ENCODE results near the gene LAMP1.
"Not testable (repeated sequence)": the region's sequence is repeated elsewhere in the genome, so short reads cannot be mapped to it uniquely, and the experiment has no call there.

The LAMP1 gene

DNA sequence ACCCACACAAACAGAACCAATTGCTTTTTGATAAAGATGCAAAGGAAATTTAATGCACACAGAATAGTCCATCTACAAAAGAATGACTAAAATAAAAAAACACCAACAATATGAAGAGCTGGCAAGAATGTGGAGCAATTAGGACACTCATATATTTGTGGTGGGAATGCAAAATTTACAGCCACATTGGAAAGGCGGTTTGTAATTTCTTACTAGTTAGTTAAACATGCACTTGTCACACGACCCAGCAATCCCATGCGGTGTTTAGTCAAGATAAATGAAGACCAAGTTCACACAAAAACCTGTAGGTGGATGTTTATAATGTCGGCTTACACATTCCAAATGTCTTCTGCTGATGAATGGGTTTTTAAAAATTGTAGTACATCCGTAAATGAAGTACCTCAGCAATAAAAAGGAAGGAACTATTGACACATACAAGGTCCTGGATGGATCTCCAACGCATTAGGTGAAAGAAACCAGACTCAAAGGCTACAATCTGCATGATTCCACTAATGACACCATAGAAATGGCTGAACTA, 61.7 kb downstream of the LAMP1 start:
- no peak for DNase-seq

DNA sequence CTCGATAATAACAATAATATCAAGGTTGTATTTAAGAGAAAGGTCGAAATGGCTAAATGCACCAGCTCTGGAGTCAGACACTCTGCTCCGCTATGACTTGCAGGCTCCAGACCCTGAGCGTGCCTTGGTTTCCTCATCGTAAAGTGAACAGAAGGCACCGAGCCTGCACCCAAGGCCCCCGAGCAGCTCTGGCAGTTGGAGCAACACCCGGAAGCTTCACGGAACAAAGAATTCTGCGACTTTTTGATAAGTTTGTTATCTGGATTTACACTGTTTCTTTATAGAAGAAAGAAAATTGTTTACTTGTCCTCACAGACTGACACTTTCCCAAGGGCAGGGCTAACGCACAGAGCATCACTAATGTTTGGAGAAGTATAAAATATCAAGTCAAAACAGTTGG, 62.5 kb downstream of the LAMP1 start:
- no peak for DNase-seq

DNA sequence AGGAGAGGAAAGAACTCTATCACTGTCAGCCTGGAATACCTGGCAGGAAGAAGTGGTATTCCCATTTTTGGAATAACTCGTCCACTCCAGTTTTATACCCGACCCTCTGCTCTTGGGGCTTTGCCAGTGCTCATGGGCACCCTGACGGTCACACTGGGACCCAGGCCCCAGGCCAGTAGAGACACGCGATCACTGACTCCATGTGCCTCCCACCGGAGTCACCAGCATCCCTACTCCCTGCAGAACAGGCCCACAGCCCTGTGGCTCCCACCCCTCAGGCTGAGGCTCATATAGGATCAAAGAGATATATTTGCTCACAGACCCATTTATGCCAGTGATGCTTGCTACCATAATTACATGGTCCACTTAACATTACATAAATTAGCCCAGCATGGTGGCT, 63.4 kb downstream of the LAMP1 start:
- no peak for DNase-seq

DNA sequence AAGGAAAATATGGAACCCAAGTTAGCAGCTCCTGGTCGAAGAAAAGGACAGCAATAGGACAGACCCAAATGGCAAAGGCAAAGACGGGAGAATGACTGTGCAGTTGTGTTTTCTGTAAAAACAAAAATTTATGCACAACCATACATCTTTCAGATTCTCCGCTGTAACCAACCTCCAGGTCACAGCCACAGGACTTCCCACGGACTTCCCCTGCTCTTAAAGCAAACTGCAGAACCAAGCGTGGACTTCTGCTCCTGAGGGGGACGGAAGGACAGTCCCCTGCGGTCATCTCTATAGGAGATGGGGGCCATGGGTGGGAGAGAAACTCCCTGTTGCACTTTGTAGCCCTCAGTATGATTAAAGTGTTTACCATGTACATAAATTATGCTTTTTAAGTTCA, 64.4 kb downstream of the LAMP1 start:
- DNase-seq, result no peak

DNA sequence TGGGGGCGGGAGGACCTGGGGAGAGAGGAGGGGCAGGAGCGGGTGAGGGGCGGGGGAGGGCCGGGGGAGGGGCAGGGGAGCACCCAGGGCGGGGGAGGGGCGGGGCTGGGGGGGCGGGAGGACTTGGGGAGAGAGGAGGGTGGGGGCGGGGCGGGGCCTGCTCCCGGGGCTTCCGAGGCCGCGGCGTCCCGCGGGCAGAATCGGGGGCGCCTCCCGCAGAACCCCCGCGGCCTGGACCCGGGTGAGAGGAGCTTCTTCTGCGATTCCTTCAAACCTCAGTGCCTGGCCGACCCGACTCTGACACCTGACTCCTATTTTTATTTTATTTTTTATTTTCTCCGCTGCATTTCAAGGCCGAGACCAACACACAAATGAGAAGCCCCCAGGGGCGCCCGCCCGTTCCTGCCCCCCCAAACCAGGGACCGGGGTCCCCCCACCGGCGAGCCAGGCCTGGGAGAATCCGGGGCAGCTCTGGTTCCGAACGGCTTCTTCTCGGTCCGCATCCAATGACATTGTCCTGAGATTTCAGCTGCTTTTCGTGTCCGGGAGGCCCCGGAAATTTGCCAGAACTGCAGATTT, 67.4 kb downstream of the LAMP1 start:
- no peak for DNase-seq

DNA sequence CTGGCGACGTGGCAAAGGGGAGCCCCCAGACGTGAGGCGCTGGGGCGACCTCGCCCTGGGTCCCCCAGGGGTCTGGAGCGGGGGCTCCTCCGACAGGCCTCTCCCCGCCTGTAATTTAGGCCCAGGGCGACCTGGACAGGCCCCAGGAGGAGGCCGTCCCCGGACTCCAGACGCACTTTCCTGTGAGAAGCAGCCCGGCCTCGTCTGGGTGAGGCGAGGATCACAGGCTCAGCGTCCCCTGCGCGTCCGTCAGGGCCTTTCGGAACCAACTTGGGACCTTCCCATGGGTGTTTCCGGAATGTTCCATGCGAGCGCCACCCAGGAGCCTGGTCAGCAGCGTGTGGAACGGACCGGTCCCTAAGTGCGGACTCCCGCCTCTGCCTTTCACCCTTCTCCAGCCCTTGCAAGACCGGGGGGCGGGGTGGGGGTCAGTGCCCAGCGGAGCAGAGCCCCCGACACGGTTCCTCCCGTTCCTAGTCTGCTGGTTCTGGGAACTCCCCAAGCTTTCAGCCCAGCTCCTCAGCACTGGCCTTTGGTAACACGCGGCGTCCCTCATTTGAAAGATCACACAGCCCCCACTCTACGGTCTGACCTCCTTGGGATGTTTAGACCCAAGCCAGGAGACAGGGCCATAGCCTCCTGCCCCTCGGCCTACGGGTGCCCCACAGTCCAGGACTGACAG, 68.0 kb downstream of the LAMP1 start:
- no peak for DNase-seq

DNA sequence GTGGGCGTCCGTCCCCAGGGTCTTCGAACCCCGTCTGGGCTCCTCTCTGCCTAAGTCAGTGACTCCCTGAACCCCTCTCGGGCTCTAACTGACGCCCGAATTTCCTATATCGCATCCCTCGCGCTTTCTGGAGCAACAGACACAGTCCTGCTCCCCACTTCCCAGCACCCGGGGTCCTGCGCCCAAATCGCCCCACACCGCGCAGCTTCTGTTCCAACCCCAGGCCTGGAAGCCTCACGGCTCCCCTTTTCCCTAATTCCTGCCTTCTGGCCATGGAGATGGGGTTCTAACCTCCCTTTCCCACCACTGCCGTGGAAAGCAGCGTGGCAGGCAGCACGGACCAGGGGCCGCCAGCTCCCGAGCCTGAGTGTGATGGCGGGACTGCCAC, 68.5 kb downstream of the LAMP1 start:
- no peak for DNase-seq

DNA sequence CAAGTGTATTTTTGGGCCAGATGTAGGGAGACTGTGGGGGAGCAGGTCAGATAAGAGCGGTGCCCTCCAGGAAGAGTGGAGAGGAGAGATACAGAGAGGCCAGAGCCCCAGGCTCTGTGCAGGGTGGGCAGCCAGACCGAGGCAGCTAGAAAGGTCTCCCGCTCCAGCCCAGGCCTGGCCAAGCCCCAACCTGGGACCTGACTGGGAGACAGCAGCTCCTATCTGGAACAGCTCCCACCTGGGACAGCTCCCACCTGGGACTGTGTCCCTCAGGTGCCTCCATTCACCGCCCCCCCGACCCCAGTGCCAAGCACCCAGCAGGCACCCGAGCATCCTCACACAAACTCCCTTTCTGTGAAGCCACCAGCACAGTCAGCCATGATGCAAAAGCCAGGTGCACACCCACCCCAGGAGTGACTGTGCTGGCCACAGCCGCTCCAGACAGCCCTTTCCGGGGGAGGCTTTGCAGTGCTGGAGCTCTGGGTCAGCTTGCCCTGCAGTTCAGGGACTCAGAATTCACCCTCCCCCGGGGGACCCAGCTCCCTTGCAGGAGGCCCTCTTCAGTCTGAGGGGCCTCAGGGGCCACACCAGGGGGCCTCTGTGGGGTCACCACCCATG, 69.0 kb downstream of the LAMP1 start:
- DNase-seq, result no peak

DNA sequence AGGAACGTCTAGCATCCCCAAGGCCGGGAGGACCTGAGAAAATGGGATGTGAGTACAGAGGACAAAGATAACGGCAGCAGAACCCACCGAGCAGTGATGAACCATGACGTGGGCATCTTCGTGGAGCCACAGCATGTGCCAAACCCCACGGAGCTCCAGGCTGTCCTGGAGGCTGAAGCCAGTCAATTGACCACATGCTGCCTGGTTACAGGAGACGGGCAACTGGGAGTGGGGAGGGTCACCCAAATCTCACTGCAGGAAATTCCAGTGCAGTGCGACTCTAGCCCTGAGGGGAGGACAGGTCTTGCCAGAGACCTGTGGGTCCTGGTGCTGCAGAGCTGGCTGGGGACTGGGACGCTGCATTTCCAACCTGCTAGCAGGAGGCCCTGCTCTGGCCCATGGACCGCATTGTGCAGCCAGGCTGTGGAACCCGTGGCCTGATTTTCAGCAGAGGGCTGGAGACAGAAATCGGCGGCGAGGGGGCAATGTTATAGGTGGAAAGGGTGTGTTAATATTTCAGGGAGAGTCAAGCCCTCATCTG, 70.1 kb downstream of the LAMP1 start:
- peak; percentile 70 for DNase-seq

DNA sequence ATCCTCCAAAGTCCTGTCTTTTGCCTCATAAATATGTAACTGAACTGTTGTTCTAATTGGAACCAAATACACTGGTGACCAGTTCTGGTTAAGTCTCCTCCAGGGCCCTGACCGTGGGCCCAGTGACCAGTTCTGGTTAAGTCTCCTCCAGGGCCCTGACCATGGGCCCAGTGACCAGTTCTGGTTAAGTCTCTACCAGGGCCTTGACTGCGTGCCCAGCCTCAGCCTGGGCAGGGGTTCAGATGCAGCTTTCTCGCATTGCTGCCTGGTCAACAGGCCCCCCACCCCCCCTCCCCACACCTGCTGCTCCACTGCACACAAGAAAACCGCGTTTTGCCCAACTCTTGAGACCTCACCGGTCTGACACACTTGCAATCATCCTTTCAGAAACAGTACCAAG, 70.7 kb downstream of the LAMP1 start:
- no peak for DNase-seq

DNA sequence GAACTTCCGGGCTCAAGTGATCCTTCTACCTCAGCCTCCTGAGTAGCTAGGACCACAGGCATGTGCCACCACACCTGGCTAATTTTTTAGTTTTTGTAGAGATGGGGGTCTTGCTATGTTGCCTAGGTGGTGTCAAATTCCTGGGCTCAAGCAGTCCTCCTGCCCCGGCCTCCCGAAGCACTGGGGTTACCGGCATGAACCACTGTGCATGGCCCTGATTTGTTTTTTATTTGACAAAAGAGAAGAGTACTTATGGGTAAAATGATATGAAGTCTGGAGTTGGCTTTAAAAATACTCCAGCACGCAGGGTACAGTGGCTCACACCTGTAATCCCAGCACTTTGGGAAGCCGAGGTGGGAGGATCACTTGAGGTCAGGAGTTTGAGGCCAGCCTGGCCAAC, 71.3 kb downstream of the LAMP1 start:
- not testable (repeated sequence) for DNase-seq

DNA sequence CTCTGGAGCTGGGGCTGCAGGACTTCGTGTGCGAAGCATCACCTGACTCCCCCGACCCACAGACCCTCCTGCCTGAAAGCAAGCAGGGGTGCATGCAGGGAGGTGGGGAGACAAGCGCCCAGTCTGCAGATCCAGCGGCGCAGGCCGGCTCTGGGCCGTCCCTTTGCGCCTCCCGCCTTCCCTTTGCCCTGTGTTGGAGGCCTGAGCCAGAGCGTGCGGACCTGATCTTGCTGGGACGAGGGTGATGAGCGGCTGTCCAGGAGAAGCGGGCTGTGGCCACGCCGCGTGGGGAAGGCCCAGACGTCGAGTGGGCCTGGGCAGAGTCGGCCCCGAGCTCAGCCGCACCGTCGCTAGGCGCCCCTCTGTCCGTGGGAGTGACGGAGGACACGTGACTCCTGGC, 72.2 kb downstream of the LAMP1 start:
- no peak for DNase-seq

DNA sequence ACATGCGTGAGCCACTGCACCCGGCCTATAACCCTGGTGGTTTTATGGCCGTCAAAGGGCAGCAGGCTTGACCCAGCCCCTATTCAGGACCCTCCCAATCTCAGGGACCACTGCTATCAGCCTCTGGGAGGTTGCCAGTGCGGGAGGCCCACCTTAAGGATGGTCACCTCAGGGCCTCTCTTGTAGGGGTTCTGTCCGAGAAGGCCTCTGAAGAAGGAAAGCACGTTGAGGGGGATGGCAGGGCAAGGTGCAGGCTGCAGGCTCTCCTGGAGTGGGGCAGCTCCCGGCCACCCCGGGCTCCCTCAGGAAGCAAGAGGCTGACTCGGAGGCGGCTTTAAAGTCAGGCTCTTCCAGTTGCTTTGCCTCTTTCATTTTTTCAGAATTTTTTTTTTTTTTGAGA, 72.8 kb downstream of the LAMP1 start:
- no peak for DNase-seq

DNA sequence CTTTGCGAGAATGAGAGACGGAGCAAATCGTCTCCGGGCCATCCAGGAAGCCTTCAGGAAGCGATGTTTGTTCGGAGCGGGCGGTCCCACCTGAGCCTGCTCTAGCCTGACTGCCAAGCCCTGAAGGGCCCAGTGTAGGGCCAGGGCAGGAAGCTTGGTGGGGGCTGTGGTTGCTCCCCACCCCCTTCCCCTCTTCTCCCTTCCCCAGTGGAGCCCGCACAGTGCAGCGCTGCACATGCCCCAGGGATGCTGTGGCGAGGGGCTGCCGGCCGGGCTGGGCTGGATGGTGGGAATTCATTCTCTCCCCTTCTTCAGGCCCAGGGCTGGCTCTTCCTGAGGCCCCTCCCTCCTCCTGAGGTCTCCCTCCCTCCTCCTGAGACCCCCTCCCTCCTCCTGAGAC, 74.0 kb downstream of the LAMP1 start:
- no peak for DNase-seq

DNA sequence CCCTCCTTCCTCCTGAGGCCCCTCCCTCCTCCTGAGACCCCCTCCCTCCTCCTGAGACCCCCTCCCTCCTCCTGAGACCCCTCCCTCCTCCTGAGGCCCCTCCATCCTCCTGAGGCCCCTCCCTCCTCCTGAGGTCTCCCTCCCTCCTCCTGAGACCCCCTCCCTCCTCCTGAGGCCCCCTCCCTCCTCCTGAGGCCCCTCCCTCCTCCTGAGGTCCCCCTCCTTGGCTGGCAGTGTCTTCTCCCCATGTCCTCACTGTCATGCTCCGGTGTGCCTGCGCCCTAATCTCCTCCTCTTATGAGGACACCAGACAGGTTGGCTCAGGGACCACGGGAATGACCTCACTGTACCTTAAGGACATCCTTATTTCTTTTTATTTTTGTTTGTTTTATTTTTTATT, 74.7 kb downstream of the LAMP1 start:
- not testable (repeated sequence) for DNase-seq
